Muscle layer of duodenum (tissue), 2 donors: ENCODE measurements around the gene MRPL58.
"Not testable (repeated sequence)": the region's sequence is repeated elsewhere in the genome, so short reads cannot be mapped to it uniquely, and the experiment has no call there.

ENCODE experiments used
- H3K27ac ChIP-seq: one replicate; pipeline ENCODE4 v1.7.0; 2013; ENCODE audit warnings: mild to moderate bottlenecking, low read length
- H3K27me3 ChIP-seq: one replicate; pipeline ENCODE4 v1.7.0; 2013; ENCODE audit warnings: low read depth, mild to moderate bottlenecking, control low read depth, low read length
- H3K36me3 ChIP-seq, 2 donors: one replicate each; pipeline ENCODE4 v1.7.0; 2013; ENCODE audit warnings: low read length in 2 of 2, control low read depth in 1 of 2, mild to moderate bottlenecking in 1 of 2; ENCODE audit not compliant: insufficient read depth in 2 of 2, control insufficient read depth in 1 of 2
- H3K4me1 ChIP-seq, 2 donors: one replicate each; pipeline ENCODE4 v1.7.0; 2013; ENCODE audit warnings: low read length in 2 of 2, mild to moderate bottlenecking in 2 of 2, control low read depth in 1 of 2, moderate library complexity in 1 of 2; ENCODE audit not compliant: insufficient read depth in 2 of 2, control insufficient read depth in 1 of 2
- H3K4me3 ChIP-seq, 2 donors: one replicate each; pipeline ENCODE4 v1.7.0; 2013; ENCODE audit warnings: low read length in 2 of 2, low read depth in 1 of 2, mild to moderate bottlenecking in 1 of 2
- H3K9me3 ChIP-seq, 2 donors: one replicate each; pipeline ENCODE4 v1.7.0; 2013; ENCODE audit warnings: low read length in 2 of 2, control low read depth in 1 of 2, mild to moderate bottlenecking in 1 of 2; ENCODE audit not compliant: control insufficient read depth in 1 of 2
- donor health status: healthy.

The MRPL58 gene

GRCh38 chr17:75036643-75037268 lies 24.3 kb downstream of the MRPL58 start:
- Histone ChIP-seq H3K9me3 (no peaks in the 10 kb centered on the region), H3K27me3 (no peaks in the 10 kb centered on the region), H3K4me1 (peaks cover 0 to 27% of the 10 kb centered on the region in 2 donors), H3K36me3 (peaks cover 26 to 38% of the 10 kb centered on the region in 2 donors), H3K4me3 (no peak overlapping the region), H3K27ac (peak overlapping the region; percentile 14)

- Histone ChIP-seq H3K4me1 (peaks cover 0 to 10% of the 10 kb centered on the region in 2 donors), H3K4me3 (no peak overlapping the region), H3K36me3 (peaks cover 31 to 45% of the 10 kb centered on the region in 2 donors), H3K27me3 (no peaks in the 10 kb centered on the region), H3K9me3 (no peaks in the 10 kb centered on the region), H3K27ac (no peak overlapping the region)
These were observed 26.8 kb downstream of the MRPL58 start for GRCh38 chr17:75039238-75039637.

GRCh38 chr17:75041656-75042280 lies 29.3 kb downstream of the MRPL58 start:
- Histone ChIP-seq H3K36me3 (peaks cover 31 to 45% of the 10 kb centered on the region in 2 donors), H3K27ac (no peak overlapping the region), H3K9me3 (no peaks in the 10 kb centered on the region), H3K27me3 (no peaks in the 10 kb centered on the region), H3K4me3 (no peak overlapping the region), H3K4me1 (peaks cover 0 to 8% of the 10 kb centered on the region in 2 donors)

- peaks cover 26 to 37% of the 10 kb centered on the region in 2 donors for H3K36me3 ChIP-seq
- not testable (repeated sequence) for H3K27me3 ChIP-seq, H3K9me3 ChIP-seq, H3K4me3 ChIP-seq, H3K27ac ChIP-seq
- H3K4me1 ChIP-seq: peaks cover 5 to 21% of the 10 kb centered on the region in 2 donors
These were observed 31.3 kb downstream of the MRPL58 start for GRCh38 chr17:75043789-75044188.

- no peaks in the 10 kb centered on the region for H3K9me3 ChIP-seq
- no peak overlapping the region for H3K4me3 ChIP-seq
- no peak overlapping the region for H3K27ac ChIP-seq
- H3K4me1 ChIP-seq: peaks cover 5 to 25% of the 10 kb centered on the region in 2 donors
- H3K36me3 ChIP-seq: peaks cover 16 to 29% of the 10 kb centered on the region in 2 donors
- H3K27me3 ChIP-seq: no peaks in the 10 kb centered on the region
These were observed 32.2 kb downstream of the MRPL58 start for GRCh38 chr17:75044716-75045115.

- Histone ChIP-seq H3K27ac (peak overlapping the region; percentile 93), H3K36me3 (peaks cover 6 to 21% of the 10 kb centered on the region in 2 donors), H3K4me3 (peak overlapping the region; percentile 78 to 81), H3K4me1 (peaks cover 5 to 25% of the 10 kb centered on the region in 2 donors)
- not testable (repeated sequence) for H3K27me3 ChIP-seq, H3K9me3 ChIP-seq
These were observed 33.5 kb downstream of the MRPL58 start for GRCh38 chr17:75045946-75046406.

- H3K9me3 ChIP-seq: no peaks in the 10 kb centered on the region
- peaks cover 5 to 25% of the 10 kb centered on the region in 2 donors for H3K4me1 ChIP-seq
- no peaks in the 10 kb centered on the region for H3K27me3 ChIP-seq
- H3K4me3 ChIP-seq: peak within 1 kb of the TSS; percentile 78 to 81
- H3K36me3 ChIP-seq: peaks cover 6 to 18% of the 10 kb centered on the region in 2 donors
- peak within 1 kb of the TSS; percentile 93 for H3K27ac ChIP-seq
These were observed 34.2 kb downstream of the MRPL58 start, which contains the start of the genes ATP5PD and KCTD2 for GRCh38 chr17:75046407-75047289. TSS of gene ATP5PD (minus strand) at chr17:75046969. CDS start at chr17:75042650, 4,319 bp downstream. TSS of gene KCTD2 (plus strand) at chr17:75047225. CDS start at chr17:75047251, 26 bp downstream.

GRCh38 chr17:75047398-75048098 lies 35.1 kb downstream of the MRPL58 start:
- H3K9me3 ChIP-seq: no peaks in the 10 kb centered on the region
- no peaks in the 10 kb centered on the region for H3K27me3 ChIP-seq
- peaks cover 5 to 25% of the 10 kb centered on the region in 2 donors for H3K4me1 ChIP-seq
- peak overlapping the region; percentile 1 for H3K27ac ChIP-seq
- H3K4me3 ChIP-seq: peak overlapping the region; percentile 71 to 78
- H3K36me3 ChIP-seq: peaks cover 0 to 16% of the 10 kb centered on the region in 2 donors

GRCh38 chr17:75048249-75048878 lies 35.9 kb downstream of the MRPL58 start:
- H3K36me3 ChIP-seq: peaks cover 4 to 22% of the 10 kb centered on the region in 2 donors
- H3K4me3 ChIP-seq: peak overlapping the region; percentile 71 to 78
- peak overlapping the region; percentile 58 for H3K27ac ChIP-seq
- no peaks in the 10 kb centered on the region for H3K9me3 ChIP-seq
- H3K27me3 ChIP-seq: no peaks in the 10 kb centered on the region
- H3K4me1 ChIP-seq: peaks cover 5 to 25% of the 10 kb centered on the region in 2 donors

GRCh38 chr17:75049057-75049456 lies 36.6 kb downstream of the MRPL58 start:
- peaks cover 5 to 25% of the 10 kb centered on the region in 2 donors for H3K4me1 ChIP-seq

More at GRCh38 chr17:75049057-75049456, 36.6 kb downstream of the MRPL58 start:
- H3K27me3 ChIP-seq: no peaks in the 10 kb centered on the region
- peak overlapping the region in 1 of 2 donors; percentile 71 for H3K4me3 ChIP-seq
- peak overlapping the region; percentile 58 for H3K27ac ChIP-seq
- H3K36me3 ChIP-seq: peaks cover 4 to 26% of the 10 kb centered on the region in 2 donors
- H3K9me3 ChIP-seq: no peaks in the 10 kb centered on the region
